A673 (cell line): ENCODE data around the gene SMARCAD1. TPM values are rescaled to one million over a fixed set of nuclear protein-coding genes. Genes with fewer than 3 reads are reported as not detected.
A peak's percentile ranks its signal among the peaks of the same experiment; 100 is the strongest.

Experiments
- BruUV-seq: library from RNA; stranded (reverse); fragments of 400-500 nt; replicated peaks from 2 replicates; lab custom pipeline; 2021; lab: Mats Ljungman, UMichigan
- CTCF ChIA-PET: fragments of 300-600 bp; sonication (Branson Sonifier 250); formaldehyde crosslinking; loops from one replicate; lab custom pipeline; 2022; ENCODE audit warnings: antibody characterized with exemption; lab: Charles Lee
- POLR2A ChIA-PET: fragments of 300-600 bp; sonication (Branson Sonifier 250); formaldehyde crosslinking; loops from one replicate; lab custom pipeline; 2022; ENCODE audit warnings: antibody characterized with exemption; ENCODE audit not compliant: low non-redundant PET; lab: Charles Lee
- DNase-seq: peaks from one replicate; pipeline ENCODE4 v3.0.0-alpha.2; 2015; ENCODE audit warnings: low spot score
- H3K27ac ChIP-seq: fragments of 200-600 bp; sonication (generic); 2 replicates; pipeline ENCODE4 v1.5.1; 2016; ENCODE audit warnings: mixed run types, low read depth, mild to moderate bottlenecking, mixed read lengths, antibody characterized with exemption, low read length; ENCODE audit not compliant: poor library complexity, severe bottlenecking
- H3K27me3 ChIP-seq: fragments of 200-600 bp; sonication (generic); replicated peaks from 2 replicates; pipeline ENCODE4 v1.6.1; 2017; ENCODE audit warnings: mixed run types, low read depth, mild to moderate bottlenecking, mixed read lengths, antibody characterized with exemption, low read length; ENCODE audit not compliant: insufficient read depth, poor library complexity
- H3K36me3 ChIP-seq: fragments of 200-600 bp; sonication (generic); 2 replicates; pipeline ENCODE4 v1.6.1; 2016; ENCODE audit warnings: mixed run types, mild to moderate bottlenecking, mixed read lengths, antibody characterized with exemption, low read length; ENCODE audit not compliant: insufficient read depth, poor library complexity, severe bottlenecking
- H3K4me1 ChIP-seq: fragments of 200-600 bp; sonication (generic); 2 replicates; pipeline ENCODE4 v1.6.1; 2017; ENCODE audit warnings: mixed run types, mild to moderate bottlenecking, mixed read lengths, antibody characterized with exemption, low read length; ENCODE audit not compliant: insufficient read depth, poor library complexity, severe bottlenecking
- H3K4me3 ChIP-seq: fragments of 200-600 bp; sonication (generic); 2 replicates; pipeline ENCODE4 v1.5.1; 2016; ENCODE audit warnings: low read depth, mixed run types, mild to moderate bottlenecking, mixed read lengths, low read length; ENCODE audit not compliant: poor library complexity, severe bottlenecking
- H3K9me3 ChIP-seq: fragments of 200-600 bp; sonication (generic); 2 replicates; pipeline ENCODE4 v1.6.1; 2016; ENCODE audit warnings: mixed run types, low read depth, mild to moderate bottlenecking, mixed read lengths, antibody characterized with exemption, low read length; ENCODE audit not compliant: poor library complexity, severe bottlenecking
- EZH2 ChIP-seq: fragments of 200-600 bp; sonication (generic); IDR thresholded peaks from 2 replicates; pipeline ENCODE4 v1.6.1; 2017; ENCODE audit warnings: borderline replicate concordance, low read depth, mild to moderate bottlenecking, mixed read lengths, antibody characterized with exemption, low read length; ENCODE audit not compliant: poor library complexity, severe bottlenecking
- intact Hi-C: fragments of 100-400 bp; cut with micrococcal nuclease; formaldehyde crosslinking; loops from one replicate; pipeline ENCODE4 v1.10.0; 2022; ENCODE audit not compliant: unreplicated experiment
- total RNA-seq: library from RNA; stranded (reverse); gene quantifications from 2 replicates; pipeline ENCODE4 v1.2.3, GENCODE V29; 2021
- TF ChIP-seq, protein P1 (sequence below): fragments of 300-800, 200-600 bp; sonication (generic); conservative IDR thresholded peaks from 2 replicates; pipeline ENCODE4 v1.5.1; 2017; ENCODE audit warnings: low read depth, mild to moderate bottlenecking, antibody characterized with exemption, low read length, moderate library complexity, mixed read lengths

SMARCAD1 gene
- total RNA-seq, 1 experiment from 2014 or later = 27.1 TPM

DNA sequence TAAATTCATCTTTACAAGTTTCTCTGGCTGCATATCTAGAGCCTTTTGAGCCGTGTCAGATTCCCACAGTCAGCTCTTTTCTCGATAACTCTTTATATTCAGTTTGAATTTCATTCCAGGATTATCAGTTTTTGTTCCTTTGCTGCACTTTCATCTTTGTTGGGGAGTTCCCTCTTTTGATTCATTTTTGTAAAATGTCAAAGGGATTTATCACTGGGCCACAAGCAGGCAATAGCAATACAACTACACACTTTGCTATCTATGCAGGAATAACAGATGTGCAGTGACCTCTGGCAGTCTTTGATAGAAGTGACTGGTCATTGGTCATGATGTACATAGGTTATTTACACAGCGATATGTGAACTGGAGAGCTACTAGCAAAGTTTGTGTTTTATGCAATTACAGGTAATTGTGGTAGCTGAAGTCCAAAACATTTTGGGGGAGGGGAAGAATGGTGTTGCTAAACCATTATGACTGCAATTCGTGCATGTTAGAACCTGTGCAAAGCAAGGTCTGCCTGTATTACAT, 91.1 kb downstream of the SMARCAD1 start:
- no peaks in the 10 kb centered on the region for H3K36me3 ChIP-seq
- intact Hi-C loops = no loop called here
- POLR2A ChIA-PET = no interaction called here
- CTCF ChIA-PET = no interaction called here
- H3K9me3 ChIP-seq = no peaks in the 10 kb centered on the region
- no peaks in the 10 kb centered on the region for H3K27me3 ChIP-seq
- no peak for TF ChIP-seq EZH2
- no peak overlapping the region for H3K4me3 ChIP-seq
- DNase-seq = no peak
- H3K4me1 ChIP-seq = no peaks in the 10 kb centered on the region
- BruUV-seq = no TSS peak
- no peak overlapping the region for H3K27ac ChIP-seq

DNA sequence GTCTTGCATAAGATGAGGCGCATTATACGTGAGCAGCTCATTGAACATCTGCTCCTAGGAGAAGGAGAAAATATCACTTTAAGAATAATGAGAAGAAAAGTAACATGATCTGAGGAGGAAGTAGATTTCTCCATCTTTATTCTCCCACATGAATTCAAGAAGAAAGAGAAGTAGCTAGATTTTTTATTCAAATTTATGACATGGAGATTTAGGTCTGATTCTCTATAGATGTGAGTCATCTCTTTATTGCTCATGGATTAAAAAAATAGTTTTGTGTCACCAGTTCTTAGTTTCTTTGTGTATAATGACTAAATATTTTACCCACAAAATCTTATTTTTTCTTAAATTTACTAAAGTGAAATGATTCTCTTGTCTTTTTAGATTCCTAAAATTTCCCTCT, 94.5 kb downstream of the SMARCAD1 start:
- BruUV-seq = no TSS peak
- Histone ChIP-seq H3K4me3 (no peak overlapping the region), H3K4me1 (peaks cover 17% of the 10 kb centered on the region), H3K27ac (no peak overlapping the region), H3K27me3 (no peaks in the 10 kb centered on the region), H3K9me3 (no peaks in the 10 kb centered on the region), H3K36me3 (no peaks in the 10 kb centered on the region)
- ChIA-PET POLR2A (no interaction called here), CTCF (no interaction called here)
- peak; percentile 5 for DNase-seq
- TF ChIP-seq EZH2 = no peak
- TF ChIP-seq, protein P1, sequence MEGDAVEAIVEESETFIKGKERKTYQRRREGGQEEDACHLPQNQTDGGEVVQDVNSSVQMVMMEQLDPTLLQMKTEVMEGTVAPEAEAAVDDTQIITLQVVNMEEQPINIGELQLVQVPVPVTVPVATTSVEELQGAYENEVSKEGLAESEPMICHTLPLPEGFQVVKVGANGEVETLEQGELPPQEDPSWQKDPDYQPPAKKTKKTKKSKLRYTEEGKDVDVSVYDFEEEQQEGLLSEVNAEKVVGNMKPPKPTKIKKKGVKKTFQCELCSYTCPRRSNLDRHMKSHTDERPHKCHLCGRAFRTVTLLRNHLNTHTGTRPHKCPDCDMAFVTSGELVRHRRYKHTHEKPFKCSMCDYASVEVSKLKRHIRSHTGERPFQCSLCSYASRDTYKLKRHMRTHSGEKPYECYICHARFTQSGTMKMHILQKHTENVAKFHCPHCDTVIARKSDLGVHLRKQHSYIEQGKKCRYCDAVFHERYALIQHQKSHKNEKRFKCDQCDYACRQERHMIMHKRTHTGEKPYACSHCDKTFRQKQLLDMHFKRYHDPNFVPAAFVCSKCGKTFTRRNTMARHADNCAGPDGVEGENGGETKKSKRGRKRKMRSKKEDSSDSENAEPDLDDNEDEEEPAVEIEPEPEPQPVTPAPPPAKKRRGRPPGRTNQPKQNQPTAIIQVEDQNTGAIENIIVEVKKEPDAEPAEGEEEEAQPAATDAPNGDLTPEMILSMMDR = no peak
- intact Hi-C loops = loop anchor here (5.0 to 10.0 kb wide), 4 partner anchors 90 to 823 kb away; no protein-coding TSS in a partner anchor

DNA sequence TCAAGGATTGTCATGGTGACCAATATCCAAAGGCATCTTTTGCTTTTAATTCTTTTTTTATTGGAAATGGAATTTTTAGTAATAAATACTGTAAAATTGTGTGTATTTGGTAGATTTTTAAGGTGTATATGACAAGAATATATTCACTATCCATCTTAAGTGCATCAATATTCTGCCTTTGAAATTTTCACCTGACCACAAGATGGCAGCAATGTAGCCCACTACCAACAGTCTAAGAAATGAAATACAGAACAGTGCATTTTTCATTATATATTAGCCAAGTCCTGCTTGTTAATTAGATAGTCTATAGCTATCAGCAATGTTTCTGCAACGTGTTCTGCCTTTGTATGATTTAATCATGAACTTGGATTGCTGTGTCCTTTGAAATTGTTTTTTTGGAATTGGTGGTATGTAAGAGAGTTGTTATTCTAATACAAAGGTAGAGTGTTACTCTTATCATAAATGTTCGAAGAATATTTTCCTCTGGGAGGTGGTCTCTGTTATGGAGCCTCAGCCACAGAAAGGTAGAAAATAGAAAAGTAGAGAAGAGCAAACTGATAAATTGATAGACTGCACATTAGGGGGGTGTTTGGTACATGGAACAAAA, 96.8 kb downstream of the SMARCAD1 start:
- TF ChIP-seq, protein P1 = peak; percentile 61
- no peak for TF ChIP-seq EZH2
- no peaks in the 10 kb centered on the region for H3K9me3 ChIP-seq
- peaks cover 17% of the 10 kb centered on the region for H3K4me1 ChIP-seq
- H3K27ac ChIP-seq = no peak overlapping the region
- peak; percentile 51 for DNase-seq
- no peaks in the 10 kb centered on the region for H3K27me3 ChIP-seq
- H3K4me3 ChIP-seq = no peak overlapping the region
- ChIA-PET POLR2A (no interaction called here), CTCF (no interaction called here)
- intact Hi-C loops = loop anchor here (5.0 to 10.0 kb wide), 4 partner anchors 88 to 820 kb away; no protein-coding TSS in a partner anchor
- BruUV-seq = no TSS peak
- no peaks in the 10 kb centered on the region for H3K36me3 ChIP-seq
